ENCODE results near the gene FAM120A.

The FAM120A gene

GRCh38 chr9:93513606-93514005 lies 62.1 kb downstream of the FAM120A start:
- H3K4me3 Mint-ChIP-seq = no peak overlapping the region
- H3K36me3 Mint-ChIP-seq (ENCODE audit: low read depth) = peaks cover 30% of the 10 kb centered on the region
- peaks cover 5% of the 10 kb centered on the region for H3K4me1 Mint-ChIP-seq (ENCODE audit: low read depth)
- no peak for DNase-seq (ENCODE audit: low spot score)
- no peak overlapping the region for H3K27ac Mint-ChIP-seq
- H3K9me3 Mint-ChIP-seq = no peaks in the 10 kb centered on the region
- no peaks in the 10 kb centered on the region for H3K27me3 Mint-ChIP-seq (ENCODE audit: low read depth)

GRCh38 chr9:93517331-93517730 lies 65.8 kb downstream of the FAM120A start:
- Mint-ChIP-seq H3K4me3 (no peak overlapping the region), H3K4me1 (ENCODE audit: low read depth) (peaks cover 9% of the 10 kb centered on the region), H3K9me3 (no peaks in the 10 kb centered on the region), H3K27ac (no peak overlapping the region), H3K36me3 (ENCODE audit: low read depth) (peaks cover 40% of the 10 kb centered on the region), H3K27me3 (ENCODE audit: low read depth) (no peaks in the 10 kb centered on the region)
- no peak for DNase-seq (ENCODE audit: low spot score)

GRCh38 chr9:93520523-93520922 lies 69.0 kb downstream of the FAM120A start:
- Mint-ChIP-seq H3K27me3 (ENCODE audit: low read depth) (no peaks in the 10 kb centered on the region), H3K36me3 (ENCODE audit: low read depth) (peaks cover 52% of the 10 kb centered on the region), H3K4me3 (no peak overlapping the region), H3K27ac (no peak overlapping the region), H3K9me3 (no peaks in the 10 kb centered on the region), H3K4me1 (ENCODE audit: low read depth) (peaks cover 15% of the 10 kb centered on the region)
- DNase-seq (ENCODE audit: low spot score) = no peak

GRCh38 chr9:93522736-93523135 lies 71.3 kb downstream of the FAM120A start:
- Mint-ChIP-seq H3K27me3 (ENCODE audit: low read depth) (no peaks in the 10 kb centered on the region), H3K4me3 (no peak overlapping the region), H3K4me1 (ENCODE audit: low read depth) (peaks cover 21% of the 10 kb centered on the region), H3K36me3 (ENCODE audit: low read depth) (peaks cover 63% of the 10 kb centered on the region), H3K9me3 (no peaks in the 10 kb centered on the region), H3K27ac (no peak overlapping the region)
- DNase-seq (ENCODE audit: low spot score) = no peak

- Mint-ChIP-seq H3K4me3 (no peak overlapping the region), H3K27ac (no peak overlapping the region), H3K9me3 (no peaks in the 10 kb centered on the region), H3K36me3 (ENCODE audit: low read depth) (peaks cover 62% of the 10 kb centered on the region), H3K4me1 (ENCODE audit: low read depth) (peaks cover 20% of the 10 kb centered on the region), H3K27me3 (ENCODE audit: low read depth) (no peaks in the 10 kb centered on the region)
- no peak for DNase-seq (ENCODE audit: low spot score)
These were observed 72.1 kb downstream of the FAM120A start for GRCh38 chr9:93523518-93524144.

GRCh38 chr9:93525476-93525875 lies 74.0 kb downstream of the FAM120A start:
- peaks cover 60% of the 10 kb centered on the region for H3K36me3 Mint-ChIP-seq (ENCODE audit: low read depth)
- no peaks in the 10 kb centered on the region for H3K27me3 Mint-ChIP-seq (ENCODE audit: low read depth)
- H3K4me3 Mint-ChIP-seq = no peak overlapping the region
- no peak for DNase-seq (ENCODE audit: low spot score)
- peaks cover 20% of the 10 kb centered on the region for H3K4me1 Mint-ChIP-seq (ENCODE audit: low read depth)
- no peaks in the 10 kb centered on the region for H3K9me3 Mint-ChIP-seq
- H3K27ac Mint-ChIP-seq = no peak overlapping the region

GRCh38 chr9:93531374-93531773 lies 79.9 kb downstream of the FAM120A start:
- Mint-ChIP-seq H3K4me3 (no peak overlapping the region), H3K9me3 (no peaks in the 10 kb centered on the region), H3K27me3 (ENCODE audit: low read depth) (no peaks in the 10 kb centered on the region), H3K4me1 (ENCODE audit: low read depth) (peaks cover 14% of the 10 kb centered on the region), H3K27ac (no peak overlapping the region), H3K36me3 (ENCODE audit: low read depth) (peaks cover 67% of the 10 kb centered on the region)
- no peak for DNase-seq (ENCODE audit: low spot score)

GRCh38 chr9:93532141-93532540 lies 80.7 kb downstream of the FAM120A start:
- H3K27ac Mint-ChIP-seq = no peak overlapping the region
- no peak for DNase-seq (ENCODE audit: low spot score)
- no peaks in the 10 kb centered on the region for H3K9me3 Mint-ChIP-seq
- H3K27me3 Mint-ChIP-seq (ENCODE audit: low read depth) = no peaks in the 10 kb centered on the region
- no peak overlapping the region for H3K4me3 Mint-ChIP-seq
- H3K36me3 Mint-ChIP-seq (ENCODE audit: low read depth) = peaks cover 63% of the 10 kb centered on the region
- H3K4me1 Mint-ChIP-seq (ENCODE audit: low read depth) = peaks cover 10% of the 10 kb centered on the region

- no peak overlapping the region for H3K4me3 Mint-ChIP-seq
- no peaks in the 10 kb centered on the region for H3K27me3 Mint-ChIP-seq (ENCODE audit: low read depth)
- peak overlapping the region; percentile 45 for H3K27ac Mint-ChIP-seq
- DNase-seq (ENCODE audit: low spot score) = no peak
- H3K9me3 Mint-ChIP-seq = no peaks in the 10 kb centered on the region
- H3K36me3 Mint-ChIP-seq (ENCODE audit: low read depth) = peaks cover 61% of the 10 kb centered on the region
- peaks cover 6% of the 10 kb centered on the region for H3K4me1 Mint-ChIP-seq (ENCODE audit: low read depth)
These were observed 82.4 kb downstream of the FAM120A start for GRCh38 chr9:93533863-93534262.

GRCh38 chr9:93536167-93536566 lies 84.7 kb downstream of the FAM120A start:
- no peak for DNase-seq (ENCODE audit: low spot score)
- Mint-ChIP-seq H3K4me1 (ENCODE audit: low read depth) (peaks cover 8% of the 10 kb centered on the region), H3K4me3 (no peak overlapping the region), H3K27me3 (ENCODE audit: low read depth) (no peaks in the 10 kb centered on the region), H3K27ac (no peak overlapping the region), H3K36me3 (ENCODE audit: low read depth) (peaks cover 59% of the 10 kb centered on the region), H3K9me3 (no peaks in the 10 kb centered on the region)

- no peak for DNase-seq (ENCODE audit: low spot score)
- Mint-ChIP-seq H3K36me3 (ENCODE audit: low read depth) (peaks cover 65% of the 10 kb centered on the region), H3K27me3 (ENCODE audit: low read depth) (no peaks in the 10 kb centered on the region), H3K9me3 (no peaks in the 10 kb centered on the region), H3K4me3 (no peak overlapping the region), H3K4me1 (ENCODE audit: low read depth) (peaks cover 9% of the 10 kb centered on the region), H3K27ac (no peak overlapping the region)
These were observed 85.4 kb downstream of the FAM120A start for GRCh38 chr9:93536874-93537273.

GRCh38 chr9:93540305-93540704 lies 88.8 kb downstream of the FAM120A start:
- H3K4me3 Mint-ChIP-seq = no peak overlapping the region
- peaks cover 8% of the 10 kb centered on the region for H3K4me1 Mint-ChIP-seq (ENCODE audit: low read depth)
- DNase-seq (ENCODE audit: low spot score) = no peak
- peaks cover 58% of the 10 kb centered on the region for H3K36me3 Mint-ChIP-seq (ENCODE audit: low read depth)
- H3K9me3 Mint-ChIP-seq = no peaks in the 10 kb centered on the region
- H3K27me3 Mint-ChIP-seq (ENCODE audit: low read depth) = no peaks in the 10 kb centered on the region
- no peak overlapping the region for H3K27ac Mint-ChIP-seq

- Mint-ChIP-seq H3K4me1 (ENCODE audit: low read depth) (peaks cover 8% of the 10 kb centered on the region), H3K36me3 (ENCODE audit: low read depth) (peaks cover 56% of the 10 kb centered on the region), H3K9me3 (no peaks in the 10 kb centered on the region), H3K4me3 (no peak overlapping the region), H3K27ac (peak overlapping the region; percentile 63), H3K27me3 (ENCODE audit: low read depth) (no peaks in the 10 kb centered on the region)
- no peak for DNase-seq (ENCODE audit: low spot score)
These were observed 89.5 kb downstream of the FAM120A start for GRCh38 chr9:93541005-93541404.

GRCh38 chr9:93541581-93542349 lies 90.3 kb downstream of the FAM120A start:
- H3K36me3 Mint-ChIP-seq (ENCODE audit: low read depth) = peaks cover 61% of the 10 kb centered on the region
- no peak overlapping the region for H3K4me3 Mint-ChIP-seq
- no peaks in the 10 kb centered on the region for H3K27me3 Mint-ChIP-seq (ENCODE audit: low read depth)
- no peak overlapping the region for H3K27ac Mint-ChIP-seq
- no peak for DNase-seq (ENCODE audit: low spot score)
- peaks cover 8% of the 10 kb centered on the region for H3K4me1 Mint-ChIP-seq (ENCODE audit: low read depth)
- no peaks in the 10 kb centered on the region for H3K9me3 Mint-ChIP-seq
